UCSD-AML1 (cell line): Measurements from ENCODE around the gene SERPINA9.
"Not testable (repeated sequence)": the region's sequence is repeated elsewhere in the genome, so short reads cannot be mapped to it uniquely, and the experiment has no call there.

Source experiments
- DNase-seq: peaks from one replicate; lab custom pipeline; 2025; ENCODE audit not compliant: unreplicated experiment; lab: John Stamatoyannopoulos, UW

The SERPINA9 gene

DNA sequence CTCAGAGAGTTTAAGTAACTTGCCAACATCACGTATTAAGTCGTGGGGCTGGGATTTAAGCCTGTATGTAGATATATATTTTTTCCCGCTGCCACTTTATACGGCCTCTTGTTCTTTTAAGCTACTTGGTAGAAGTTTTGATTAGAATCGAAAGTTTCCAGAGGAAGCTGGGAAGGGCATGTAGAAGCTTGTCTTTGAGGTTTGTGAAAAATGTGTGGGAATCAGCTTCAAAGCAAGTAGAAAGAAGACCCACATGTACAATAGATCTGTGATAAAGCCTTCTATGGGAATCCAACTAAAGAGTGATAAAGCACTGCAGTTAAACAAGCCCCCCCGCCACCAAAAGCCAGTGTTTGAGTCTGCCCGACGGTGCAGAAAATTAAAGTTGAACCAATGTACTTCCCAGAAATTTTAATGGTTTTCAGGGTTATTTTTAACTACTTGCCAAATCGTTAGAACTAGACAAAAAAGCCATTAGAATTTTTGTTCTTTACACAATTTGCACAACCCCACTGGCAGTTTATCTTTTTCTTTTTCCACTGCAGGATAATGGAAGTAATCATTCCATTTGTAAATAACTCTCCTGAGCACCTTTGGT, 48.9 kb downstream of the SERPINA9 start:
- no peak for DNase-seq

DNA sequence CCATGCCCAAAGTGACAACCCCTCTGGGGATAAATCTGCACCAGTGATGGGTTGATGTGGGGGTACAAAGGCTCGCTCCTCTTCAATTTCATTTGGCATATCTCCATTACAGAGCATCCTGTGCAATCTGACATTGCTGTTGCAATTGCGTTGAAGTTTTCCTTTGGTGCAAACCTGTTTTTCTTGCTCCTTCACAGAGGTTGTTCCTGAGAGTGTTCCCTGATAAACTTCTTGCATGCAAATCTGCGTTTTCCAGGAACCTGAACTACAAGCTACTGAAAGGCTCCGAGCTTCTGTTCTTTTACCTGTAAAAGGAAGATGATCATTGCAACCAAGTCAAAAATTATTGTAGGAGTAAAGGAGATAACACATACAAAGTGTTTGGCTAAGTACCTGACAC, 49.5 kb downstream of the SERPINA9 start:
- no peak for DNase-seq

DNA sequence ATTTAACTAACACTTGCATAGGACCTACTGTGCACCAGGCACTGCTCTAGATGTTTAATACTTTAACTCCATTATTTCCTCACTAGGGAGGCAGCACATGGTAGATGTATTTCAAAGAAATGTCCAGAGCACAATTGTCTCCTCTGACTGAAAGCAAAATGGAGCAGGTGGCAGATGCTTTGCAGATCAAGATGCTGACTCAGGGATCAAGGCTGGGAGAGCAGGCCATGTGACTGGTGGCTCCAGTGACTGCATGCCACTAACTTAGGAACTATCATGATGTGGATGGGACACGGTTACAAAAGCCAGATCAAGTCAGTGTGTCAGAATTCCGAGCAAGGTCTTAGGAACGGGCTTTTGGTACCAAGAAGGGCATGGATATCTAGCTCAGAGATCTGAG, 51.6 kb downstream of the SERPINA9 start:
- DNase-seq = no peak

DNA sequence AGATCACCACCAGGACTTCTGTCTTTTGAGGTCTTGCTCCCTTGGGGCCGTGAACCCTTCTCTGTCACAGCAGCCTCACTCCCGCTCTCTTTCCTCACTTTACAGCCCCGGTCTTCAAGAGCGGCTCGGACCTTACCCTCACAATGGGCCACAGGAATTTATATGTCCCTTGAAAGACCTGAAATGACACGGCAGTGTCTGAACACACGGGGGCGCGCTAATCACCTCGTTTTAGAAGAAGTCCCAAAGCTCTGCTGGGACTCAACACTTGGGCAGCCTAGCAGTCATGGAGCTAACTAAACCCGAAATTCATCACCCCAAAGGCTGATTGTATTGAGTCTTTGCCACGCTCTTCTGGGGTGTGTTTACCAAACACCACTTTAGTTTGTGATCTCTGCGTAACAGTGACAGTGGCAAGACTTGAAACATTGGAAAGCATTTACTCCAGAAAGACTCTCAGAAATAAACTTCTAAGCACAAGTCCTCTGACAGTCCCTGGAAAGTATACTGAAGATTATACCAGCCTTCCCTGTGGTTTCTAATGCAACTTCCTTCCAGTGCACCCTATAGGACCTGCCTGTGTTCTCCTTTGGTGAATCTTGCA, 52.4 kb downstream of the SERPINA9 start:
- peak; percentile 62 for DNase-seq

DNA sequence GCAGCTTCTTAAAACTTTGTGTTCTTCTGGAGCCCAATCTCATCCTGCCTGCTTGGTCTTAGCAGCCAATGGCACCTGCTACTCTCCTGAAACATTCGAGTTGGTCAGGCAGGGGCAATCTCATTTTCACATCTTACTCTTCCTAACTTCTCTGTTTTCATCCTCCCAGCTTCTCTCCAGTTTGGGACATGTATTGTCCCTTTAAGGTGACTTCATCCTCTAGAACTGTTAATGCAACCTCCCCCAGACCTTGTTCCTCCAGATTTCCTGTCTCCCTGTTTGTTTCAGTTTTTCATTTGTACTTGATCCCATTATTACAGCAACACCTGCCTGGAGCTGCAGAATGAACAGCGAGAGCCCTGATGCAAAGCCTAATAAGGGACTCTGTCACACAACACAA, 54.7 kb downstream of the SERPINA9 start:
- no peak for DNase-seq

DNA sequence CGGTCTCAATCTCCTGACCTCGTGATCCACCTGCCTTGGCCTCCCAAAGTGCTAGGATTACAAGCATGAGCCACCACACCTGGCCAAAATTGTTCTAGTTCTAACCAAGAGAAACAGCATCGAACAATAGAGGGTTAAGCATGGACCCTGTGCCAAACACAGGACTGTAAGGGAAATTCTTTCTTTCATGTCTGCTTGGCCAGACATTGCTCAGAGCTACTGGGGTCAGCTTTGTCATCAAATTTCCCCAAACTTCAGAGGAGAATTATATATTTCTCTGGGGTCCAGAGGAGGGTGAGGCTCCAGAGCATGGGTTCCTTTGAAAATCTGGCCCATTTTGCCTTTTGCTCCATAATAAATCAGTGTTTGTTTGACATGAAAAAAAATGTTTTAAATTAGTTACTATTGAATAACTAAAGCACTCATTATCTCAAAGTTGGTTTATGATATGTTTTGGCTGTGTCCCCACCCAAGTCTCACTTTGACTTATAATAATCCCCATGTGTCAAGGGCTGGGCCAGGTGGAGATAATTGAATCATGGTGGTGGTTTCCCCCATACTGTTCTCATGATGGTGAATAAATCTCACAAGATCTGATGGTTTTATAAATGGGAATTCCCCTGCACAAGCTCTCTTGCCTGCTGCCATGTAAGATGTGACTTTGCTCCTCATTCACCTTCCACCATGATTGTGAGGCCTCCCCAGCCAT, 58.3 kb downstream of the SERPINA9 start:
- not testable (repeated sequence) for DNase-seq
